NCI-H2196 (cell line): ENCODE data around the gene PIGT.

ENCODE experiments used
- DNase-seq: peaks from one replicate; lab custom pipeline; 2025; ENCODE audit not compliant: unreplicated experiment; lab: John Stamatoyannopoulos, UW

PIGT gene

DNA sequence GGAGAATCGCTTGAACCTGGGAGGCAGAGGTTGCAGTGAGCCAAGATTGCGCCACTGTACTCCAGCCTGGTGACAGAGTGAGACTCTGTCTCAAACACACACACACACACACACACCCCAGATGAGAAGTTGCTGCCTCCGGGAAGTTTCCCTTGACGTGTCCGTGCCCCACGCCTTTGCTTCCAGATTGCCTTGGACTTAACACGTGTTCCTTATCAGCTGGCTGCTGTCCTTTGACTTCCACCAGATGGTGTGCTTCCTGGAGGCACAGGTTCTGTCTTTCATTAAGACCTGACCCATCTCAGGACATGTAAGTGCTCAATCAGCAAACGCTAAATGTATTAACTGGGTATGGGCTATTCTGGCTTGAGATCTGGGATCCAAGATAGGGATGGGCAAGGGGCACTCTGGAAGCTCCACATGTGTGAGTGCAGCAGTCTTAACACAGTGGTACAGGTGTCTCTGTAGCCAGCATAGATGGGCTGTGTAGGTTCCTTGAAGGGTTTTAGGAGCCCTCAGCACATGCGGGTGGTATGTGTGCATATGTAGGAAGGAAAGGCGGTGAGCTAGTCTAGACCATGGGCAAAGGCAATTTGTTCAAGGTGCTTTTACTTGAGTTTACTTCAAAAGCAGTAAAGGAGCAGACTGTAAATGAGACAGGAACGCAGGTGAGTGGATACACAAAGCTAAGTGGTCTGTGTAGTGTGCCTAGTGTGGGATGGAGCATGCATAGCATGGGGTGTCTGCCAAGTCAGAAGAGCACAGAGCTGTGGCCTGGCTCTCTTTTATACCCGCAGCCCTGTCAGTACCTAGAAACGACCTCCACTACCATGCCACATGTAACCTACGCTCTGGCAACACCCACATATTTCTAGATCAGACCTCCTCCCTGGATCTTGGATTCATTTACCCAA, 11.6 kb downstream of the PIGT start:
- no peak for DNase-seq

DNA sequence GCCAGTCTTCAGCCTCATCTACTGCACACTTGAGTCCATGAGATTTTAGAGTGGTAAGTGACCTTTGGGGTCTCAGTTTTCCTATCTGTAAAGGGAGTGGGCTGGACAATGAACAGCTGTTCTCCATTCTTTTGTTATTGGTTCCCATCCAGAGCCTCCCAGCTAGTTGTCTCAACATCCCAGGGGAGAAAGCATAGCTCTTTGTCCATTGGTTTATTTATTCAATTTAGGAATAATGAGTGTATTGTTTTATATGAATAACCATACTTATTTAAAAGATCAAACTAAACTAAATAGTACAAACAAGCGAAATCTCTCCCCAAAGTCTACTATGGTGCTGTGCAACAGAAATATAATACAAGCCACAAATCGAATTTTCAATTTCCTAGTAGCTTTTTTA, 13.7 kb downstream of the PIGT start:
- DNase-seq = no peak

DNA sequence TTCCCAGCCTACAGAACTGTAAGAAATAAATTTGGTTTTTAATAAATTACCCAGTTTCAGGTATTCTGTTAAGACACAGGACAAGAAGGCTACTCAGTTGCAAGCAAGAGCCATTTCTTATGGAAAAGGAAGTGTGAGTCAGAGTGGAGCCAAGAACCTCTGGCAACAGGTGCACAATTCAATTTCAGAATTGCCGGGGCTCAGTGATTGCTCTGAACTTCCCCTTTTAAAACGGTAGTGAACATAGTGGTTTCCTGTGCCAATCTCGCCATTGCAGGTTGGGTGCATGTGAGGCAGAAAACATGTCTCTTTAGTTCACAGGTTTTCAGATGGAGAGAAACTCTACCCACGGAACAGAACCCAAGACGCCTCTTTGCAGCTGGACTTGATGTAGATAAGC, 16.4 kb downstream of the PIGT start:
- DNase-seq = no peak

DNA sequence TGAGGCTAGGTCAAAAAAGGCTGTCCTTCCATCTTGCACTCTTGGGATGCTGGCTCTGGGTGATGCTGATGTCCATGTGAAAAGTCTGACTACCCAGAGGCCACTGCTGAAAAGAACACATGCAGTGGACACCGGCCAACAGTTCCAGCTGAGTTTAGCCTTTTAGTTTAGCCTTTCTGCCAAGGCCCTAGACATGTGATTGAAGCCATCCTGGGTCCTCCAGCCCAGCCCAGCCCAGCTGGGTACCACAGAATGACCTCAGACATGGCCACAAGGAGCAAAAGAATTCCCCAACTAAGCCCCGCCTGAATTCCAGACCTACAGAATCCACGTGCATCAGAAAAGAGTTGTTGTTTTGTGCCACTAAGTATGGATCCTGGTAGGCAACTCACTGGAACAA, 17.4 kb downstream of the PIGT start:
- DNase-seq = no peak

DNA sequence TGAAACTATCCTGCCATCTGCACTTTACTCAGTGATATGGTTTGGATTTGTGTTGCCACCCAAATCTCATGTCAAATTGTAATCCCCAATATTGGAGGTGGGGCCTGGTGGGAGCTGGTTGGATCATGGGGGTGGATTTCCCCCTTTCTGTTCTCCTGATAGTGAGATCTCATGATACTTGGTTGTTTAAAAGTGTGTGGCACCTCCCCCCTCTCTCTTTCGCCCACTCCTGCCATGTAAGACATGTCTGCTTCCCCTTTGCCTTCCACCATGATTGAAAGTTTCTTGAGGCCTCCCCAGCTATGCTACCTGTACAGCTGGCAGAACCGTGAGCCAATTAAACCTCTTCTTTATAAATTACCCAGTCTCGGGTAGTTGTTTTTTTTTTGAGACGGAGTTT, 18.0 kb downstream of the PIGT start:
- DNase-seq = no peak

DNA sequence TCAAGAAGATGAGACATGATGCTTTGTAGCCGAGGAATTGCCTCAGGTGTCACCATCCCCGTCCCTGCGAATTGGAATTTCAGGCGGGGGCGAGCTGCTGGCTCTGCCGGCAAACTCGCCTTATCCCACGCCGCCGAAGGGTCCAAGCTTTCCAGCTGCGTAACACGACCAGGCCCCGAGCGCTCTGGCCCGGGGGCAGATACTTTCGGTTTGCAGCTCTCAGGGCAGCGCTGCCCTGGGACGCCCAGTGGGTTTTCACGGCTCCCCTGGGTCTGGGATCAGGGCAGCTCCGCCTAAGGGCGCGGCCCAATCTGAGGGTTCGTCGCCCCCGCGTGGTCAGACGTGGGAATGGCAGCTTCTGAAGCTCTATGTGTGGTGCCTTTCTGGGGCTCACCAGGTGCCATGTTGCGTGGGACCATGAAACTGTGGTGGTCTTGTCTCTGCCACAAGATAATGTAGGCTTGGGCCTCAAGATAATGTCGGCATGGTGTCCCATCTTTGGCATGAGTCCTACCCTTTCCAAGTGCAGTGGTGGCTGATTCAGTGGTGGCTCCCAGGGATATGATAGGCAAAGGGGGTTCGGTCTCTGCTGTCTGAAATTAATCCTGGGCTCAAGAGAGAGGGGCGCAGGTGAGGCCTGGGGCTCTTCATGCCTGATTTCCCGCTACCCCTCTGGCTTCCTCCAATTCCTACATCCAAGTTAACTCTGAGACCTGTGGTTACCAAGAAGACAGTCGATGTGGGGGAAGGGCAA, 21.0 kb downstream of the PIGT start:
- DNase-seq = peak; percentile 86

DNA sequence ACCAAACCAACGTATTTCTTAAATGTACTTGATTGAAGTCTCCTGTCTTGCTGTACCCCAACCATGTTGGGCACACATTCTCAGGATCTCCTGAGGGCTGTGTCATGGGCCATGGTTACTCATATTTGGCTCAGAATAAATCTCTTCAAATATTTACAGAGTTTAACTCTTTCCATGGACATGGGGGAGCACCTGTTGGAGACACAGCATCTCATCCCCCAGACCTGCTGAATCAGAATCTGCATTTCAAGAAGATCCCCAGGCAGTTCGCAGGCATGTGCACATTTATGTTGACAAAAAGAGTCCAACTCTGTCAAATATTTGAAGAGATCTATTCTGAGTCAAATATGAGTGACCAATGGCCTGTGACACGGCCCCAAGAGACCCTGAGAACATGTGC, 24.5 kb downstream of the PIGT start:
- no peak for DNase-seq

DNA sequence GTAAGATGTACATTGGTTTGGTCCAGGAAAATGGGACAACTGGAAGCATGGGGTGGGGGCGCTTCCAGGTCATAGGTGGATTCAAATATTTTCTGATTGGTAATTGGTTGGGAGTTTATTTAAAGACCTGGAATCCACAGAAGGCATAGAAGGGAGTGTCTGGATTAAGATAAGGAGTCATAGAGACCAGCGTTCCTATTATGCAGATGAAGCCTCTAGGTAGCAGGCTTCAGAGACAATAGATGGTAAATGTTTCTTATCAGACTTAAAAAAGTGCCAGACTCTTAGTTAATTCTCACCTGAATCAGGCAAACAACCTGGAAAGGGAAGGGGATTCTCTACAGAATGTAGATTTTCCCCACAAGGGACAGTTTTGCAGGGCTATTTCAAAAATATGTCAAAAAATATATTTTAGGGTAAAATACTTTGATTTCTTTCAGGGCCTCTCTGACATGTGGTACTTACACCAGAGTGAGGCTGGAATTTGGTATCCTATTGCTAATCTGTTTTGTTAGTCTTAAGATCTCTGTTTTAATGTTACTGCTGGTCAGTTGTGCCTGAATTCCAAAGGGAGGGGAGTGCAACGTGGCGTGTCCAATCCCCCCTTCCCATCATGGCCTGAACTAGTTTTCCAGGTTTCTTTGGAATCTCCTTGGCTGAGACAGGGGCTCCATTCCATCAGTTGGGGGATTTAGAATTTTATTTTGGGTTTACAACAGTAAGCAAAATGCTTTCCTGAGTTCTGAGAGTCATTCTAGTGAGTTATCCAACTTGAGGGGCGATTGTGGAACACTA, 25.1 kb downstream of the PIGT start:
- no peak for DNase-seq

DNA sequence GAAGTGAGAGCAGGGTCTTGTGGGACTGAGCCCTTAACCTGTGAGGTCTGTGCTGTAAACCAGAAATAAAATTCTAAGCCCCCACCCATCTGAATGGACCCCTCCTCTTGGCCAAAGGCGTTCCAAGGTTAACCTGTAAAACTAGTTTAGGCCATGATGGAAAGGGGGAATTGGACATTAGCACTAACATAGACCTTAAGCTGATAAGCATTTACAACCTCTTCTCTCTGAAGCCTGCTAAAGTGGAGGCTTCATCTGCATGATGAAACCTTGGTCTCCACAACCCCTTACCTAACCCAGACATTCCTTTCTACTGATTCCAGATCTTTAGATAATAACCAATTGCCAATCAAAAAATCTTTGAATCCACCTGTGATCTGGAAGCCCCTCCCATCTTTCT, 25.8 kb downstream of the PIGT start:
- no peak for DNase-seq

DNA sequence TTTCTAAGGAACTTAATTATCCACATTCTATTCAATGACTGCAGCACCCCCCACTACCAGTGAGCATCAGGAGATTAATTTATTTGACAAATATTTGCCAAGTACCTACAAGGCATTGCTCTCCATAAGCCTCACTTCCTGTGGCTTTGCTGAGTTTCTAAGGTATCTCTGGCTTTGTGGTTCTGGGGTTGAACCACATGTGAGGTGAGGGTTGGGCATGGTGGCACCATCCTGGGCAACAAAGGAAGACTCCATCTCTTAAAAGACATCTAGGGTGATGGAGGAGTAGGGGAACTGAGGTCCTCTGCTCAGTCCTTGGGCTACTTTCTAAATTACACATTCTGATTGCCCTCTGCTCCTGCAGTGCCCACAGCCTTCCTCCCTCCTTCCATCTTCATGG, 28.1 kb downstream of the PIGT start:
- no peak for DNase-seq

DNA sequence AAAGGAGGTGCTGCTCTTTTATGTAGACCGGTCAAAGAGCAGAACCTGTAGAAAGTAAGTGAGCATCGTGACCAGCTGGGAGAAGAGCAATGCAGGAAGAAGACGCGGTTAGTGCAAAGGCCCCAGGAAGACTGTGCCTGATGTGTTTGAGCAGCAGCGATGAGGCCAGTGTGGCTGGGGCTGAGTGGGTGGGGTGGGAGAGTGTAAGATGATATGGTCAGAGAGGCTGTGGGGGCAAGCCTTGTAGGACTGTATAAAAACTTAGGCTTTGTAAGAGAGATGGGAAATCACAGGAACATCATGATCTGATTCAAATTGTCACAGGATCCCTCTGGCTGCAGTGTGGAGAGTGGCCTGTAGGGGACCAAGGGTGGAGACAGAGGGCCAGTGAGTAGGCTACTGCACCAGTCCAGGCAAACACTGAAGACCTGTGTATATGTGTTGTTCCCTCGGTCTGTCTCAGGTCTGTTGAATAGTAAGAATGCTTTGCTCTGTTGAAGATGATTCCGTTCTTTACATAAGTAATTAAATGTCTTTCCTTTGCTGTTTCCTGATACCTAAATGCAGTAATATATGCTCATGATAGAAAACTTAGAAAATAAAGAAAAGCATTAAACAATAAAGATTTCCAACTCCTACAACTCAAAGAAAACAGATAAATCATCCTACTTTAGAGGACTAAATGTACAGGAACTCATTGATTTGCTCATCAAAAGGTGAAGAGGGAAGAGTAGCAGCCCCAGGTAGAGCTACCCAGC, 30.0 kb downstream of the PIGT start:
- DNase-seq = peak; percentile 52

DNA sequence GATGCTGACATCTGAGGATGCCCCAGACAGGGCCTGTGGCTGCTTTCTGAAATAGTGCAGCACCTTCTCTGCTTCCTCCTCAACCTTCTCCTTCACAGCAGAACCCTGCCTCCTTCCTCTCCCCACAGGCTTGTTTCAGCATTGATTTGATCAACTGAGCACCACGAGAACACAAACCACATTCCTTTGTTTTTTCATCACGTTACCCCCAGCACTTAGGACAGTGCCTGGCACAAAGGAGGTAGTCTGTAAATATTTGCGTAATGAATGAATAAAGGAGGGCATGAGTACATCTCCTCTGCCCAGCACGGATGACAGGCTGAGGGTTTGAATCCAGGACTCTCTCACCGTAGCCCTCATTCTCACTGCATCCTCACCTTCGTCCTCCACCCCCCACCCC, 32.3 kb downstream of the PIGT start:
- peak; percentile 18 for DNase-seq

DNA sequence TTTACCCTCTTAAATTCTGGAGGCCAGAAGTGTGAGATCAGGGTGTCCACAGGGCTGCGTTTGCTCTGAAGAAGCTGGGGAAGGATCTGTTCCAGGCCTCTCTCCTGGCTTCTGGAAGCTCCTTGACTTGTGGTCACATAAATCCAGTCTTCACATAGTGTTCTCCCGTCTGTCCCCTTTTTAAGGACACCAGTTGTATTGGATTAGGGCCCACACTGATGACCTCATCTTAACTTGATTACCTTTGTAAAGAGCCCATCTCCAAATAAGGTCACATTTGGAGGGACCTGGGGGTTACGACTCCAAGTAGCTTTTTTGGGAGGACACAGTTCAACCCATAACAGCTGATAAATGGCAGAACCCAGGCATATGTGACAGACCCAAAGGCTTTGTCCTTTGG, 33.6 kb downstream of the PIGT start:
- no peak for DNase-seq

DNA sequence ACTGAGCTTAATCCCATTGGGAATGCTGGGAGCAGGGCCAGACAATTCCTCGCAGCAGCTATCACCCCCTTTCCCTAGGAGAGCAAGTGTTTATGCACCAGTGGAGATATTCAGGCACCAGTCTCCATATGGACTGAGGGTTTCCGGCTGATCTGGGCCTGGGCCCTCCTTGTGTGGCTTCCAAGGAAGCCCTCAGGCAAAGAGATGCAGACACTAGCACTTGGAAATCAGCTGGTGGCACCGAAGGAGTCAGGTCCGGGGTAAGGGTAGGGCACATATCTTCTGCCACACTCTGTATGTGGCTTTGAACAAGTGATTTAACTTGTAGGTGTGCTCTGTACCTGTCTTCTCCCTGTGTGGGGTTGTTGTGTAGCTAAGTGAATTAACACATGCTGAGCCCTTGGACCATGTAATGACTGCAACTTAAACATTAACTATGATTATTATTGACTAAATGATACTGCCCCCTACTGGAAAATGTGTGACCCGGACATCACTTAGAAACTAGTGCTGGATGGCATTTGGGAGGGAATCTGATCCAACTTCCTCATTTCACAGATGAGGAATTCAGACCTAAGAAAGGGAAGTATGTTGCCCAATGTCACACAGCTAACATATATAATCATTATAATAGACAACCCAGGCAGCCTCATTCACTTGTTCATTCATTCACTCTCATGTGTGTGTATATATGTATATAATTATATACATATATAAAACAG, 34.3 kb downstream of the PIGT start:
- peak; percentile 42 for DNase-seq

DNA sequence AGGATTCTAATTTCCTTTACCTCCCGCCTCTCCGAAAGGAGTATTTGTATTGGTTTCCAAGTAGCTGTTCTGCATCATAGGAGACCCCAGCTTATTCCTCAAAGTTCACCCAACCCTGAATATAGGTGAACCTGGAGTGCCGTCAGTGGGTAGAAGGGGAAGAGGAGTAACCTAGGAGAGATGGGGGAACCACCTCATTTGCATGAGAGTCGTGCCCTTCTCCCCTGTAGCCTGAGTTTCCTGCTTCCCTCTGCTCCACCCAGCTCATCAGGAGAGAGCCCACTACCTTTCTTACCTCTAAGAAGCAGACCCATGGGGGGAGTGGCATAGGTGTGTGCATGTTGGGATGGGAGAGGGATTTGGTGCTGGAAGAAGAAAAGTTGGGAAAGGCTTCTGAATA, 36.3 kb downstream of the PIGT start:
- DNase-seq = no peak

DNA sequence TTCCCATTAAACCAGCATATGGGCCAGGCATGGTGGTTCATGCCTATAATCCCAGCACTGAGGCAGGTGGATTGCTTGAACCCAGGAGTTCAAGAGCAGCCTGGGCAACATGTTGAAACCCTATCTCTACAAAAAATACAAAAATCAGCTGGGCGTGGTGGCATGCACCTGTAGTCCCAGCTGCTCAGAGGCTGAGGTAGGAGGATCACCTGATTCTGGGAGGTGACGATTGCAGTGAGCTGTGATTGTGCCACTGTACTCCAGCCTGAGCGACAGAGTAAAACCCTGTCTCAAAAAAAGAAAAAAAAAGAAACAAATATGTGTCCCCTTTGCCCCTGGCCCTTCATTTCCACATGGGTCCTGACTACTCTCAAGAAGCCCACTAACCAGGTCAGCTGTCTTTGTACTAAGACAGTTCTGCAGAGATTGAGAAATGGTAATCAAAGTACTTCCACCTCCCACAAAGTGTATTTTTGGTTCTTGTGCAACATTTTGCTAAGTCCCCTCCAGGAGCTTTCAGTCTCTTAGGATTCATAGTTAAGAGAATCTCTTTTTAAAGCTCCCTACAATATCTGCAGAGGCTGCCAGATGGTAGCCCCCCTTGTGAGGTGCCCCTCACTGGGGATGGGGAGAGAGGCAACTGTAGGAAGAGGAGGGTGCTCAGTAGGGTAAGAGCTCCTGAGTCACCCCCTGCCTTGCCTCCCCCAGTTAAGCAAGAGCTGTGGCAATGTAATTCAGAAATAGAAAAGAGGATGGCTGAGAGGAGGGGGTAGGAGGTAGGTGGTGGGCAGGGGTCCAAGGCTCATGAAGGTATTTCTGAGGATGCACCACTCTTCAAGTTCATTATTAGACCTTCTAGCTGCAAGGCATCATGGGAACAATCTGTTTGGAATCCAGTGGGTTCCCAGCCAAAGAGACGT, 37.1 kb downstream of the PIGT start:
- no peak for DNase-seq

DNA sequence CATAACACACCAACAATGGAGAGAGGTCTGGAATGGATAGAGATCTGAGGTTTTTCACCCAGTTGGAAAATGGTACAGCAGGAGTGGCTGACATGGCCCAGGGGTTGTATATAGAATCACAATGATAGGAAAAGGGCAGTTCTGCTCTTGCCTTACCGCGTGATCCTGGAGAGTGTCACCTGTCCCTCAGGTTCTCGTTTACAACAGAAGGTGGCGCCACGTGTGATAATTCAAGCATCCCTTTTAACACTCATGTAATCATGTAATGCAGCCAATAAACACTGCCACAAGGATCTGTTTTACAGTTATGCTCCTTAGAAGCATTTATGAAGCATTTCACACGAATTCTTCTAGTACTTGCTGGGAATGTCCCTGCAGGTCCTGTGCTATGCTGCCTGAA, 40.7 kb downstream of the PIGT start:
- DNase-seq = peak; percentile 76

DNA sequence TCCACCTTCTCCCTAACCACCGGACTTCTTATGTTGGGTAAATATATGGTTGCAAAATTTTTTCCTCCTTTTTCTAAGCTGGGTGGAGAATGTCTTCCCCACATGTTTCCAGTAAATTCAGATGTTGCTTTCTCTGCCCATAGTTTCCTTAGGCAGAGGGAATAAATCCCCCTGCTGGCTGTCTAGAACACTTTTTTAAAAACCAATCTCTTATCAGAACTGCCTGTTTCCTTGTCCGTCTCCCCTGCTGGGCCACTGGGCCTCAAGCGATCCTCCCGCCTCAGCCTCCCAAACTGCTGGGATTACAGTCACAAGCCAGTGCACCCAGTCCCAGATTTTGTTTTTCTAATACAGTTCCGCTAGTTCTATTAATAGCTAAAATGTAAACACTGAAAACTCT, 43.7 kb downstream of the PIGT start:
- DNase-seq = no peak

DNA sequence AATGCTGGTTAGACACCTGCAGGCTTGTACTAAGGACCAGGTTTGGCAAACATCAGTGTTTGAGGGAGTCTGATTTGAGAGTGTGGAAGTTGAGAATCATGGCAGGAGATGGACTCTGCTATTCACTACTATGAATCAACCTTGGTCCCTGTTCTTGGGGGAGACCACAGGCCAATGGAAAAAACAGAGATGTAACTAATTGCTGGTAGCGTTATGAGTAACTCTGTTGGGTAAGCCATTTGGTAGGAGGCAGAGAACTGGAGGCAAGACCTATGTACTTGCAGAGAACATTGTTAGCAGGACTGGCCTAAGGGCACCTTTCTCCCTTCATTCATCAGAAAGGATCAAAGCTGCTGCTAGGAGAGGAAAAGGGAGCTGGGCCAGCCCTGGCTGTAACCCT, 45.3 kb downstream of the PIGT start:
- no peak for DNase-seq
